Esophagus squamous epithelium (tissue), 4 donors: ENCODE results near the gene L2HGDH.

ENCODE experiments used
- CTCF ChIP-seq, 6 experiments: fragments of 450-650 bp in 4 of 6; fragments of 200-600 bp in 2 of 6; sonication (generic) in 2 of 6; IDR thresholded peaks; one replicate each; pipeline ENCODE4 v1.5.1; 2016 to 2019; ENCODE audit warnings: antibody characterized with exemption in 6 of 6, mild to moderate bottlenecking in 4 of 6, moderate library complexity in 4 of 6
- POLR2A ChIP-seq, 4 donors: fragments of 450-650 bp; IDR thresholded peaks; one replicate each; pipeline ENCODE4 v1.6.1; 2017; ENCODE audit warnings: antibody characterized with exemption in 4 of 4, mild to moderate bottlenecking in 4 of 4, moderate library complexity in 3 of 4

GRCh38 chr14:50311972-50312733, at the start of gene L2HGDH, which contains the start of gene DMAC2L:
- TF ChIP-seq POLR2A (IDR thresholded peaks at IDR 0.05) (peak in 2 of 4 donors; percentile 50 to 83), CTCF (IDR thresholded peaks at IDR 0.05) (peak in 3 of 6 experiments; percentile 10 to 42 (median 35))
